ENCODE data around the gene TMEM220. TPM values are rescaled to one million over a fixed set of nuclear protein-coding genes. Genes with fewer than 3 reads are reported as not detected.

The TMEM220 gene
- total RNA-seq, 6 donors from 2014 or later = 1.4 to 16.6 (median 6.8) TPM

DNA sequence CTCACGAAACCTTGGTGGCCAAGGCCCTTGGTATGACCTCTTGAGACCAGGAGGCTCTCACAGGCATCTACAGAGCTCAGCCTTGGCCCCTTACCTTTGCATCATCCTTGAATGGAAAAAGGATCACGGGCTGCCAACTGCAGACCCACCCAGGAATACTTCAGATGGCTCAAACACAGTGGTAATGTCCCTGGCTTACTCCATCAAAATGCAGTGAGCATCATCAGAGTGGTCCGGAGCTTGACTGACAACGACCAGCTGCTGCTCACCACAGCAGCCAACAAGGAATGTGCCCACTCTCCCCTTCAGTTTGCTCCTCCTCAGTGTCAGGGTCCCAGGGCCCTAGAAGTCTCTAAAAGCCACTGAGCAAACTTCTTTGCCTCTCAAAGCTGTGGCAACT, 55.1 kb downstream of the TMEM220 start:
- Histone ChIP-seq H3K4me1 (no peaks in the 10 kb centered on the region), H3K36me3 (peaks cover 2 to 39% (median 20%) of the 10 kb centered on the region in 4 donors), H3K27ac (no peak overlapping the region), H3K9me3 (no peaks in the 10 kb centered on the region), H3K4me3 (no peak overlapping the region), H3K27me3 (no peaks in the 10 kb centered on the region)
- ATAC-seq (ENCODE audit: low FRiP score in 2 of 2) = no peak
- WGBS, 2 donors = 90 to 100% methylated on average over 2 to 4 of the region's 4 CpGs
- TF ChIP-seq POLR2AphosphoS5 (IDR thresholded peaks at IDR 0.05) = no peak
- TF ChIP-seq CTCF (IDR thresholded peaks at IDR 0.05) = no peak
- TF ChIP-seq POLR2A (IDR thresholded peaks at IDR 0.05) = no peak
- TF ChIP-seq EP300 (IDR thresholded peaks at IDR 0.05) = no peak
- no peak for DNase-seq

DNA sequence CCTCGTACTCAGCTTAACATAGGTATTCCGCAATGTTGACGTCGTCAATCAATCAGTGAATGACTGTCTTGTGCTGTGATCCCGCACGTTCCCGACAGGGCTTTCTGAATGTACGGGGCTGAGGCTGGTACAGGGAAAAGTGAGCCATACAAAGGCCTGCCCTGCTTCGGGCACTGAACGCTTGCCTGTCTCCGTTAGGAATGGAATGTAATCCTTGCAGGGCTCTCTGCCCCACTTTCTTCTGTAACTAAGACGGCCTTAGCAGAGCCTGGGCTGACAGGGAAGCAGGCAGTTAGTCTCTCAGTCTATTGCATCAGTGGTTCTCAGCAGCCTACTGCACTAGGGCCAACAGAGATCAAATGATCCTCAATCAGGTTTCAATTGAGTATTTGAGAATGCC, 56.5 kb downstream of the TMEM220 start:
- no peak for ATAC-seq (ENCODE audit: low FRiP score in 2 of 2)
- Histone ChIP-seq H3K9me3 (no peaks in the 10 kb centered on the region), H3K4me1 (no peaks in the 10 kb centered on the region), H3K27me3 (no peaks in the 10 kb centered on the region), H3K4me3 (no peak overlapping the region), H3K36me3 (peaks cover 0 to 36% (median 14%) of the 10 kb centered on the region in 4 donors), H3K27ac (no peak overlapping the region)
- TF ChIP-seq CTCF (IDR thresholded peaks at IDR 0.05) (no peak), POLR2A (IDR thresholded peaks at IDR 0.05) (no peak), POLR2AphosphoS5 (IDR thresholded peaks at IDR 0.05) (no peak), EP300 (IDR thresholded peaks at IDR 0.05) (no peak)
- no peak for DNase-seq
- WGBS, 2 donors = 88 to 92% methylated on average over 11 to 12 of the region's 12 CpGs

GRCh38 chr17:10668775-10669174, 61.0 kb downstream of the TMEM220 start:
- DNase-seq (no peak), ATAC-seq (ENCODE audit: low FRiP score in 2 of 2) (no peak)
- Histone ChIP-seq H3K4me1 (no peaks in the 10 kb centered on the region), H3K4me3 (no peak overlapping the region), H3K27me3 (no peaks in the 10 kb centered on the region), H3K36me3 (peaks cover 0 to 5% (median 0%) of the 10 kb centered on the region in 4 donors), H3K27ac (no peak overlapping the region), H3K9me3 (no peaks in the 10 kb centered on the region)
- WGBS, 2 donors = 83 to 87% methylated on average over 1 of the region's 1 CpG
- TF ChIP-seq CTCF (IDR thresholded peaks at IDR 0.05) (no peak), POLR2A (IDR thresholded peaks at IDR 0.05) (no peak), POLR2AphosphoS5 (IDR thresholded peaks at IDR 0.05) (no peak), EP300 (IDR thresholded peaks at IDR 0.05) (no peak)

DNA sequence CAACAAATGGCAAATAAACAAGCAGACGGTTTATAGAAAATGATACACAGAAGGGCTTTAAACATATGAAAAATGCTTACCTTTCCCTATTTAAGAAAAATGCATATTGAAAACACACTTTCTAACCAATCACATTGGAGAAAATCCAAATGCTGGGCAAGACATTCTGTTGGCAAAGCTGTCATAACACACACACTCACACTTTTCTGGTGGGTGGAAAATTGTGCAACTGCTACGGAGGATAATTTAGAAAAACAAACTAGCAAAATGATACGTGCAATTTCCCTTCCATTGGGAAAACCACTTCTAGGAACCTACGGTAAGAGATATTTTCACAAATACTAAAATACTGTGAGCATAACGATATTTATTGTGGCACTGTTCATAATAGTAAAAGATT, 62.9 kb downstream of the TMEM220 start:
- H3K27ac ChIP-seq = no peak overlapping the region
- no peak for TF ChIP-seq CTCF (IDR thresholded peaks at IDR 0.05)
- no peak for TF ChIP-seq POLR2AphosphoS5 (IDR thresholded peaks at IDR 0.05)
- no peak for TF ChIP-seq EP300 (IDR thresholded peaks at IDR 0.05)
- no peak for TF ChIP-seq POLR2A (IDR thresholded peaks at IDR 0.05)
- no peak overlapping the region for H3K4me3 ChIP-seq
- no peaks in the 10 kb centered on the region for H3K9me3 ChIP-seq
- H3K4me1 ChIP-seq = no peaks in the 10 kb centered on the region
- no peaks in the 10 kb centered on the region for H3K27me3 ChIP-seq
- no peak for DNase-seq
- 73 to 79% methylated on average over 5 of the region's 5 CpGs for WGBS, 2 donors
- H3K36me3 ChIP-seq = no peaks in the 10 kb centered on the region
- no peak for ATAC-seq (ENCODE audit: low FRiP score in 2 of 2)

- Histone ChIP-seq H3K27me3 (no peaks in the 10 kb centered on the region), H3K36me3 (peaks cover 0 to 4% (median 2%) of the 10 kb centered on the region in 4 donors), H3K4me1 (no peaks in the 10 kb centered on the region), H3K4me3 (no peak overlapping the region), H3K9me3 (no peaks in the 10 kb centered on the region), H3K27ac (no peak overlapping the region)
- DNase-seq = no peak
- ATAC-seq (ENCODE audit: low FRiP score in 2 of 2) = no peak
- 91 to 93% methylated on average over 9 of the region's 9 CpGs for WGBS, 2 donors
- TF ChIP-seq POLR2AphosphoS5 (IDR thresholded peaks at IDR 0.05) (no peak), POLR2A (IDR thresholded peaks at IDR 0.05) (no peak), EP300 (IDR thresholded peaks at IDR 0.05) (no peak), CTCF (IDR thresholded peaks at IDR 0.05) (no peak)
These were observed 65.3 kb downstream of the TMEM220 start for GRCh38 chr17:10664571-10664970.
